Hepatocyte (in vitro differentiated cells): Measurements from ENCODE around the gene CSPG4.

ENCODE experiments used
- EZH2phosphoT487 ChIP-seq: fragments of 200-600 bp; sonication (generic); IDR thresholded peaks from one replicate; pipeline ENCODE4 v1.6.1; 2018; ENCODE audit warnings: antibody characterized with exemption, mild to moderate bottlenecking, low read depth, moderate library complexity; ENCODE audit not compliant: unreplicated experiment, severe bottlenecking
- TF ChIP-seq, protein P1 (sequence below): fragments of 200-600 bp; sonication (generic); IDR thresholded peaks from 2 replicates; pipeline ENCODE4 v1.5.1; 2016; ENCODE audit warnings: antibody characterized with exemption, mild to moderate bottlenecking; ENCODE audit not compliant: poor library complexity

DNA sequence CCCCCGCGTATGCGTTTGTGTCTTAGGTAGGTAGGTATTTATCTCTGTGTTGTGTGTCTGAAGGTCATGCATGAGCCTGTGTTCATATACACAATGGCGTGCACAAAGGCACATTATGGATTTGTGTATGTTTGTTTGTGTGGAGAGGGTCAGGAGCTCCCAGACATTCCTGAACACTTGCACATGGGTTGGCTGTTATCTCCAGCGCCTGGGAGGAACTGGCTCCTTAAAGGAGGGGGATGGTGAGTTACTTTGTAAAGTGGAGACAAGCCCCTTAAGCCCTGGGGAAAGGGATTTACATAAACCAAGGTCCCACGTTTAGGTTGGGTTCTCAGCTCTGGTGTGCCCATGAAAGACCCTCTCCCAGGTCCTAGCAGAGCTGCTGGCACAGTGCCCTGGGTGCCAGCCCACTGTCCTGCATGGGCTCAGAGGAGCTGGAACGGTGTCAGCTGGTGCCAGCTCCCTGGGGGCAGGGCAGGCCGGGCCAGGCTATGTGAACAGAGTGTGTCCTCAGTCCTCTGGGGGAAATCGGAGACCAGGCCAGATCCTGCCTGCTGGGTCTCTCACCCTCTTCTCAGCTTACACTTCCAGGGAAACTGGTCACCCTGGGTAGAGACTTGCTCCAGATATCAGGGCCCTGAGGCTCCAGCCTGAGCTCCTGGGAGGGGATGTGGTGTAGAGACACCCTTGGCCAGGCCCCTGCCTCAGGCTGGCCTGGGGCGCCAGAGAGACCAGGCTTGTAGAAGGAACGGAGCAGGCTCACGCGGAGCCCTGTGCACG is 39.8 kb downstream of the CSPG4 start:
- TF ChIP-seq, protein P1, sequence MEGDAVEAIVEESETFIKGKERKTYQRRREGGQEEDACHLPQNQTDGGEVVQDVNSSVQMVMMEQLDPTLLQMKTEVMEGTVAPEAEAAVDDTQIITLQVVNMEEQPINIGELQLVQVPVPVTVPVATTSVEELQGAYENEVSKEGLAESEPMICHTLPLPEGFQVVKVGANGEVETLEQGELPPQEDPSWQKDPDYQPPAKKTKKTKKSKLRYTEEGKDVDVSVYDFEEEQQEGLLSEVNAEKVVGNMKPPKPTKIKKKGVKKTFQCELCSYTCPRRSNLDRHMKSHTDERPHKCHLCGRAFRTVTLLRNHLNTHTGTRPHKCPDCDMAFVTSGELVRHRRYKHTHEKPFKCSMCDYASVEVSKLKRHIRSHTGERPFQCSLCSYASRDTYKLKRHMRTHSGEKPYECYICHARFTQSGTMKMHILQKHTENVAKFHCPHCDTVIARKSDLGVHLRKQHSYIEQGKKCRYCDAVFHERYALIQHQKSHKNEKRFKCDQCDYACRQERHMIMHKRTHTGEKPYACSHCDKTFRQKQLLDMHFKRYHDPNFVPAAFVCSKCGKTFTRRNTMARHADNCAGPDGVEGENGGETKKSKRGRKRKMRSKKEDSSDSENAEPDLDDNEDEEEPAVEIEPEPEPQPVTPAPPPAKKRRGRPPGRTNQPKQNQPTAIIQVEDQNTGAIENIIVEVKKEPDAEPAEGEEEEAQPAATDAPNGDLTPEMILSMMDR = no peak
- no peak for TF ChIP-seq EZH2phosphoT487
